ENCODE data around the gene MAS1L.

- TF ChIP-seq ZNF416 (tag by site-specific recombination; IDR thresholded peaks at IDR 0.05) = no peak
- TF ChIP-seq ZBTB49 (tag by site-specific recombination; IDR thresholded peaks at IDR 0.05; ENCODE audit: low read depth) = no peak
- TF ChIP-seq BCL11A (tag by site-specific recombination; IDR thresholded peaks at IDR 0.05; ENCODE audit: low read depth) = no peak
- no peak for TF ChIP-seq WT1 (tag by site-specific recombination; IDR thresholded peaks at IDR 0.05)
- TF ChIP-seq ZNF350 (tag by site-specific recombination; IDR thresholded peaks at IDR 0.05) = no peak
- TF ChIP-seq CTCF (tag by site-specific recombination; IDR thresholded peaks at IDR 0.05) = no peak
- TF ChIP-seq TCF7L2 (IDR thresholded peaks at IDR 0.05; ENCODE audit: borderline replicate concordance, low read depth, low read length) = no peak
Measured at GRCh38 chr6:29524444-29525310, 36.9 kb upstream of the MAS1L start.
